ENCODE data around the gene PHTF2.
"Not testable (repeated sequence)": the region's sequence is repeated elsewhere in the genome, so short reads cannot be mapped to it uniquely, and the experiment has no call there.

Gene PHTF2

DNA sequence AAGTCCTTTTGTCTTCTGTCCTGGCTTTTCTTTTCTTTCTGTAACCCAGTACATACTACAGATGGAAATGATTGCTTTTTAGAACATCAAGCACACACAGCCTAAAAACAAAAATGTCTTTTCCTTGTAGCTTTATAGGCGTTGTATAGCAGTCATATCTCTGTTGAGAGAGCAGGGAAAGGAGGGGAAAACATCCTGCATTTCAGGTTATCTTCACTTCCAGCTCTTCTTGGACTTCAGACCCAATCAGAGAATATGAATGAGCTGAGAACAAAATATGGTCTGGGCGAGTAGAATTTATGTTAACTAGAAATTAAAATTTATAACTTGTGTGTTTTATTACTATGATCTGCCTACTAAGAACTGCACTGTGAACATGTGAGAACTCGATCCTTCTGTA is 15.0 kb upstream of the PHTF2 start:
- no peak overlapping the region for H3K4me3 ChIP-seq (ENCODE audit: low read depth, low read length)
- no peak for TF ChIP-seq CTCF (IDR thresholded peaks at IDR 0.05; ENCODE audit: low read depth, low read length)

DNA sequence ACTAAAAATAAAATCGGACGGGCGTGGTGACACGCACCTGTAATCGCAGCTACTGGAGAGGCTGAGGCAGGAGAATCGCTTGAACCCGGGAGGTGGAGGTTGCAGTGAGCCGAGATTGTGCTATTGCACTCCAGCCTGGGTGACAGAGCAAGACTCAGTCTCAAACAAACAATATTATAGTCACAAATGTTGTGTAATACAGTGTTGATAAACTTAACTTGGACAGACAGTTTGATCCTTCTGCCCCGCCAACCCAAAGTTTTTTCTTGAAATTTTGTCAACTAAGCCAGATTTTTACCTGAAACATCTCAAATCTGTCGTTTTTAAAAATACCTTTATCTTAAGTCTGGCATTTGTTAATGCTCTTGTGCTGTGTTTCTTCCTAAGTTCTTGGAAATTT is 14.1 kb upstream of the PHTF2 start:
- H3K4me3 ChIP-seq (ENCODE audit: low read depth, low read length), result not testable (repeated sequence)

DNA sequence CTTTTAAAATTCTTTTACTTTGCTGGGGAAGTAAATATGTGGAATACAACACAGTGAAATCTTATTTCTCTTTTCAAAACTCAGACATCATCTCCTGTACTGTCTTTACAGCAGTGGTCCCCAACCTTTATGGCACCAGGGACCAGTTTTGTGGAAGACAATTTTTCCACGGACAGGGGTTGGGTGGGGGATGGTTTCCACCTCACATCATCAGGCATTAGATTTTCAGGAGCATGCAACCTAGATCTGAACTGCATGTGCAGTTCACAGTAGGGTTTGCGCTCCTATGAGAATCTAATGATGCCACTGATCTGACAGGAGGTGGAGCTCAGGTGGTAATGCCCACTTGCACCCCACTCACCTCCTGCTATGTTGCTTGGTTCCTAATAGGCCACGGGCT is 12.6 kb upstream of the PHTF2 start:
- H3K4me3 ChIP-seq (ENCODE audit: low read depth, low read length), result no peak overlapping the region
- TF ChIP-seq CTCF (IDR thresholded peaks at IDR 0.05; ENCODE audit: low read depth, low read length), result no peak

DNA sequence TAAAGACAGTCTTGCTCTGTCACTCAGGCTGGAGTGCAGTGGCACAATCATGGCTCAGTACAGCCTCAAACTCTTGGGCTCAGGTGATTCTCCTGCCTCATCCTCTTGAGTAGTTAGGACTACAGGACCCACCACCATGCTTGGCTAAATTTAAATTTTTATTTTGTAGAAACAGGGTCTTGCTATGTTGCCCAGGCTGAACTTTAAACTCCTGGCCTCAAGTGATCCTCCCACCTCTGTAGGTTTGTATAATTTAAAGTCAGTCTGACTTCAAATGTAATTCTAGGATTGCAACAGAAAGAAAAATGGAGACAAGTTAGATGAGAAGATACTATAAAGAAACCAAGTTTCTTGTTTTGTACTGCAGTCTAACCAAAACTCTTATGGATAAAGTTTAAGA is 11.8 kb upstream of the PHTF2 start:
- no peak for TF ChIP-seq CTCF (IDR thresholded peaks at IDR 0.05; ENCODE audit: low read depth, low read length)

GRCh38 chr7:77788327-77788902 is 10.2 kb upstream of the PHTF2 start:
- no peak overlapping the region for H3K4me3 ChIP-seq (ENCODE audit: low read depth, low read length)
- no peak for TF ChIP-seq CTCF (IDR thresholded peaks at IDR 0.05; ENCODE audit: low read depth, low read length)

More for the DNA sequence above, 11.8 kb upstream of the PHTF2 start:
- no peak overlapping the region for H3K4me3 ChIP-seq (ENCODE audit: low read depth, low read length)

DNA sequence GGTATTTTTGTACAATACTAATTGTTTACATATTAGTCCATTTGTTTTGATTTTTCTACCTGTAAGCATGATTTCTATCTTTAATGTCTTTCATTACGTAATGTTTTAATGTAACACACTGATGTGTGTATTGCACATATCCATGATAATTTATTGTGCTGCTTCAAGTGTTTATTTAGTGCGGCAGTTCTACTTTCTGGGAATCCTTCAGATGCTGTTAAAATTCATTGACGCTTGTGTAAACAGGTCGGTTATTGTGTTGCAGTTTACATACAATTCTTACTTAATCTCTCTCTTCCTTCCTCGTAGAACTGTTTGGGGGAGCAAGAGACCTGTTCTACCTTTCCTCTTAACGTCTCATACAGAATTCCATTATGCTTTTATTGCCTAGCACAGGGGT is 7.2 kb upstream of the PHTF2 start:
- TF ChIP-seq CTCF (IDR thresholded peaks at IDR 0.05; ENCODE audit: low read depth, low read length), result no peak
- H3K4me3 ChIP-seq (ENCODE audit: low read depth, low read length), result no peak overlapping the region

DNA sequence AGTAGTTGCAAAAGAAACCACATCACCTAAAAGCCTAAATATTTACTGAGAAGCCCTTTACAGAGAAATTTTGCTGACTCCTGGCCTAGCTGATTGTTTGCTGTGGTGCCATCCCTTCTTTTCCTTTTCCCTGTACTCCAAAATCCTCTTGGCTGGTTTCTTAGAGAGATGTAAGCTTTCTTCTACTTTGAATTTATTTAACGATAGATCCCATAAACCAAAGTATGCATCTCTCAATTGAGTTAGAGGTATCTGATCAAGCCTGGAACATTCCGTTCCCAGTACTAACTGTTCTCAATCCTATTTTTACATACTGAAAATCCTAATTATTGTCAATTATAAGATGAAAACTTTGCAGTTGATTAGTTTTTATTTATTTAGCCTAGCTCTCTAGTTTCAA is 6.6 kb upstream of the PHTF2 start:
- no peak overlapping the region for H3K4me3 ChIP-seq (ENCODE audit: low read depth, low read length)
- no peak for TF ChIP-seq CTCF (IDR thresholded peaks at IDR 0.05; ENCODE audit: low read depth, low read length)

DNA sequence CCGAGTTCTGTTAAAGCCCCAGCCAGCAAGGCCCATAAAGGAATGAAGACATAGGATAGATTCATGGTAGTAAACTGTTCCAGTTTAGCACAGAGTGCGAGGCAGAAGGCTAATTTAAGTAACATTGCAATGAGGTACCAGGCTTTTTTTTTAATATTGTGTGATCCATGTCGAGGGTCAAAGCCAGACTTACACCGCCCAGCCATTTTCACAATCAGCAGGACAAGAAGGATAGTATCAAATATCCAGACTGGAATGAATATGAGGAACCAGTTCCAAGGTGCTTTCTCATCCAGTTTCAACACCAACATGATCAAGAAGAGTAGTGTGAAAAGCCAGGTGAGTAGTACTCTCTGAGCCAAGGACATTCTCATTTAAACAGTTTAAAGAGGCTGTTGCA is 4.6 kb upstream of the PHTF2 start:
- no peak overlapping the region for H3K4me3 ChIP-seq (ENCODE audit: low read depth, low read length)
- TF ChIP-seq CTCF (IDR thresholded peaks at IDR 0.05; ENCODE audit: low read depth, low read length), result no peak
